HG02973 (cell line): ENCODE data around the gene PDE10A.
"Not testable (repeated sequence)": the region's sequence is repeated elsewhere in the genome, so short reads cannot be mapped to it uniquely, and the experiment has no call there.

ENCODE experiments used
- ATAC-seq: cut with Tn5 transposase; IDR thresholded peaks from one replicate; pipeline ENCODE4 v1.9.1; 2021; ENCODE audit warnings: moderate library complexity; ENCODE audit not compliant: unreplicated experiment

PDE10A gene

GRCh38 chr6:165558097-165558496 lies 104.9 kb downstream of the PDE10A start:
- ATAC-seq, result not testable (repeated sequence)

- ATAC-seq, result no peak
These were observed 105.4 kb downstream of the PDE10A start for GRCh38 chr6:165557674-165558073.

- ATAC-seq, result no peak
These were observed 106.8 kb downstream of the PDE10A start for GRCh38 chr6:165556116-165556843.

DNA sequence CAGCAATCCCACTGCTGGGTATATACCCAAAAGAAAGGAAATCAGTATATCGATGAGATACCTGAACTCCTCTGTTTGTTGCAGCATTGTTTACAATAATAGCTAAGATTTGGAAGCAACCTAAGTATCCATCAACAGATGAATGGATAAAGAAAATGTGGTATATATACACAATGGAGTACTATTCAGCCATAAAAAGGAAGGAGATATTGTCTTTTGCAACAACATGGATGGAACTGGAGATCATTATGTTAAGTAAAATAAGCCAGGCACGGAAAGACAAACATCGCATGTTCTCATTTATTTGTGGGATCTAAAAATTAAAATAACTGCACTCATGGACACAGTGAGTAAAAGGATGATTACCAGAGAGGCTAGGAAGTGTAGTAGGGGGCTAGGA lies 108.4 kb downstream of the PDE10A start:
- ATAC-seq, result not testable (repeated sequence)

DNA sequence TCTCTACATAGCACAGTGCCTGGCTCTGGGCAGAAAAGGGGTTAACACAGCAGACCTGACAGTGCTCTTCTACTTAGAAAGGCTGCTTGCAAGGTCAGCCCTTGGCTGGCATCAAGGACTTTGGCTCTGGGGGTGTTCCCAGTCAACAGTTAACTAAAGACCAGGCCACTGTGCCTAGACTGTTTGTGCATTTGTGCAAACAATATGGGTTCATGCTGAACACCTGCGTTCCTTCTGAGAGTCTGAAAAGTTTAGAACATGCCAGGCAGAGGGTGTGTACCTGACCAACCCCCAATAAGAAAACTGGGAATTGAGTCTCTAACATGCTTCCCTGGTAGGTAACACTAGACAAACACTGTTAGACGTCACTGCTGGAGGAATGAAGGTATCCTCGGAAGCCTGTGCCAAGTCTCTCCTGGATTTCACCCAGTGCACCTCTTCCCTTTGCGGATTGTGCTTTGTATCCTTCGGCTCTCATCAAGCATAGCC lies 110.7 kb downstream of the PDE10A start:
- ATAC-seq, result no peak

- ATAC-seq, result no peak
These were observed 111.2 kb downstream of the PDE10A start for GRCh38 chr6:165551828-165552227.

- no peak for ATAC-seq
These were observed 114.6 kb downstream of the PDE10A start for GRCh38 chr6:165548450-165548849.

DNA sequence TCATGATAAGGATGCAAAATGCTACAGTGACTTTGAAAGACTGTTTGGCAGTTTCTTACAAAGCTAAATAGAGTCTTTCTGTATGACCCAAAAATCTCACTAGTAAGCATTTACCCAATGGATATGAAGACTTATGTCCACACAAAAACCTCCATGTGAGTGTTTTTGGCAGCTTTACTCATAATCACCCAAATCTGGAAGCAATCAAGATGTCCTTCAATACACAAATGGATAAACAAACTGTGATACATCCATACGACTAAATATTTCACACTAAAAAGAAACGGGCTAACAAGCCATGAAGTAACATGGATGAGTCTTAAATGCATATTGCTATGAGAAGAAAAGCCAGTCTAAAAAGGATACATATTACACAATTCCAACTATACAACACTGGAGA lies 117.2 kb downstream of the PDE10A start:
- no peak for ATAC-seq

DNA sequence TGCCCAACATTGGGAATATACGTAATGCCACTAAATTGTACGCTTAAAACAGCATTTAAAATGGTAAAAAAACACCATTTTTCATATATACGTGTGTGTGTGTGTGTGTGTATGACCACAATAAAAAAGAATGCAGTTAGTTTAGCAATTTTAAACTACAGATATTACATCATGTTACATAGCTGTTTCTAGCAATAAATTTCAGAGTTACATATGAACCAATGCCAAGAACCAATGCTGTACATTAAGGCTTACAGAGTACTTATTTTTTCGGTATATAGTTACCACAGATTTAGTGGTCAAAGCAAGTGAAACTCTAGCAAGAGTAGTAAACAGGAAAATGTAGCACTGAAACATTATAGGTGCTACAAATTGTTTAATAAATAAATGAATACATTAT lies 119.3 kb downstream of the PDE10A start:
- no peak for ATAC-seq

DNA sequence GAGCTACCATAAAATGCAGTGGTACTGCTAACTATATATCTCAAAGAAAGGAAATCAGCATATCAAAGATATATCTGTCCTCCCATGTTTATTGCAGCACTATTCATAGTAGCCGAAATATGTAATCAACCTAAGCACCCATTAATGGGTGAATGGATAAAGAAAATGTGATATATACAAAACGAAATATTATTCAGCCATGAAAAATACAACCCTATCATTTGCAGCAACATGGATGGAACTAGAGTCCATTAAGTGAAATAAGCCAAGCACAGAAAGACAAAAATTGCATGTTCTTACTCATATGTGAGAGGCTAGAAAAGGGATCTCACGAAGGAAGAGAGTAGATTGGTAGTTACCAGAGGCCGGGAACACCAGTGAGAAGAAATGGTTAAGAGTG lies 126.1 kb downstream of the PDE10A start:
- no peak for ATAC-seq

- ATAC-seq, result no peak
These were observed 143.7 kb downstream of the PDE10A start for GRCh38 chr6:165519316-165519715.

- no peak for ATAC-seq
These were observed 146.9 kb downstream of the PDE10A start for GRCh38 chr6:165515963-165516624.

DNA sequence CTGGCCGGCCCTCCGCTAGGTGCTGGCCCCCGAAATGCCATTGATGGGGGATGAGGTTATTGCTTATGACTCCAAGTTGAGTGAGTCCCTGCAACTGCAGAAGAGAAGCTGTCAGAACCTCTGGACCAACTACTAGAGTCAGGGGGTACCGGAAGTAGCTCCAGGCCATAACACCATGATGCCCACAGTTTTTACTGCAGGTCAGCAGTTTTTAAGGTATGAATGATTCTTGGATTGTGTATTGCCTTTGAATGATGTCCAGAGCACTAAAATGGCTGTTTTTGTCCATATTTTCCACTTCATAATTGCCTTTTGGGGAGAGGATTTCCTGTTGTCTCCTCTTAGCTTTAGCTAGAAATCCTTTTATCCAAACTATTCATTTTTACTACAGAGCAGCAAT lies 148.4 kb downstream of the PDE10A start:
- no peak for ATAC-seq

- peak; percentile 99 for ATAC-seq
These were observed 151.2 kb downstream of the PDE10A start for GRCh38 chr6:165511807-165512206.

DNA sequence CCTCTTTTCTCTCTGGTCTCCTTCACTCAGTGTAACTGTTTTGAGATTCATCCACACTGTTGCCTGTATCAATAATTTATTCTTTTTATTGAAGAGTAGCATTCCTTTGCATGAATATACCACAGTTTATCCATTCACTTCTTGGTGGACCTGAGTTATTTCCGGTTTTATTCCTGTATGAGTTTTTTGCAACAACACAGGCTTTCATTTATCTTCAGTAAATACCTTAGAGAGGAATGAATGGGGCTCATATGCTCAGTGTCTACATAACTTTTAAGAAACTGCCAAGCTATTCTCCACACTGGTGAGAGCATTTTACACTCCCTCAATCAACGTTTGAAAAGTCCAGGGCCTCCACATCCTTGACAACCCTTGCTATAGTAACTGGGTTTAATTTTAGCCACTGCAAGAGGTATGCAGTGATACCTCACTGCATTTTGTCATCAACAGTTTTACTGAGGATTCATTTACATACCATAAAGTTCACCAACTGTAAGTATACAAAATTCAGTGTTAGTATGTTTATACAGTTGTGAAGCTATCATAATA lies 154.6 kb downstream of the PDE10A start:
- ATAC-seq, result no peak

- ATAC-seq, result no peak
These were observed 156.4 kb downstream of the PDE10A start for GRCh38 chr6:165506657-165507056.

- ATAC-seq, result not testable (repeated sequence)
These were observed 162.7 kb downstream of the PDE10A start for GRCh38 chr6:165500214-165500907.

GRCh38 chr6:165497472-165497871 lies 165.6 kb downstream of the PDE10A start:
- no peak for ATAC-seq

- no peak for ATAC-seq
These were observed 174.3 kb downstream of the PDE10A start for GRCh38 chr6:165488624-165489295.

DNA sequence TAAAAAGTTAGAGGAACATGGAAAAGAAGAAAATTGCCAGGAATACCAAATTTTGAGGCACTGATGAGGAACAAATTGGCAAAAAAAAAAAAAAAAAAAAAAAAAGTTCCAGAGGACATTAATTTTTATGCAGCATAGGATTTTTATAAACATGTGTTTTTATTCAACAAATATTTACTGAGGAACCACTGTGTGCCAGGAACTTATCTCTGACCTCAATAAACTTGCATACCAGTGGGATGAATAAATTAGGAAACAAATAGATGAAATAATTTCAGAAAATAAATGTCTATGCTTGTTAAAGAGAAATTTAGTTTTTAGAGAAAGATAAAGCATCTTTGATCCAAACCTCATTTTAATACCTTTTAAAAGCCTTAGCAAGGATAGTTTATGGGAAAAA lies 175.1 kb downstream of the PDE10A start:
- no peak for ATAC-seq

GRCh38 chr6:165487347-165487746 lies 175.7 kb downstream of the PDE10A start:
- no peak for ATAC-seq
